HG02938 (cell line): ENCODE results near the gene TTLL13.

Source experiments
- ATAC-seq: cut with Tn5 transposase; IDR thresholded peaks from one replicate; pipeline ENCODE4 v1.9.1; 2021; ENCODE audit warnings: mild to moderate bottlenecking, moderate library complexity; ENCODE audit not compliant: unreplicated experiment

Gene TTLL13

DNA sequence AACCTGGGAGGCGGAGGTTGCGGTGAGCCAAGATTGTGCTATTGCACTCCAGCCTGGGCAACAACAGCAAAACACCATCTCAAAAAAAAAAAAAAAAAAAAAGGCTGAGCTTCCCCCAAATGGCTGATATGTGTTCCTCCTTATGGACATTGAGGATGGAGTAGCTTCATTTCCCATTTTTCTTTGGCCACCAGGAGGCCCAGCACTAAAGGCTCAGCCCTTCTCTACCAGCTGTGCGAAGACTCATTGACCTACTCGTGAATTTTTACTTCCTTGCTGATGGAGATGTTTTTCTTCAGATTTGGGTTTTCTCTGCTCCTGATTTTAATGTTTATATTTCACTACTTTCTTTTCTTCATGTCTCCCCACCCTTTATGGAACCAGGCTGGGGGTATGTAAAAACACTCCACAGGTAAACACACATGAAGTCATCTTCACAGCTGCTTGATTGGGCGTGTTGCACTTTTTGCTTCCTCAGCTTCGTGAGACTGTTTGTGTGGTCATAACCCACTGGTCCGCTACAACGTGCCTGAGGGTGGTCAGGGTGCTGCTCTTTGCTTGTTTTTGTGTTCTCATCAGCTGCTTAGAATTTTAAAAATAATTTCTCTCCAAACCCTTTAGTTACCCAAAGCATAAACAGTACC, 34.7 kb upstream of the TTLL13 start:
- ATAC-seq = no peak

DNA sequence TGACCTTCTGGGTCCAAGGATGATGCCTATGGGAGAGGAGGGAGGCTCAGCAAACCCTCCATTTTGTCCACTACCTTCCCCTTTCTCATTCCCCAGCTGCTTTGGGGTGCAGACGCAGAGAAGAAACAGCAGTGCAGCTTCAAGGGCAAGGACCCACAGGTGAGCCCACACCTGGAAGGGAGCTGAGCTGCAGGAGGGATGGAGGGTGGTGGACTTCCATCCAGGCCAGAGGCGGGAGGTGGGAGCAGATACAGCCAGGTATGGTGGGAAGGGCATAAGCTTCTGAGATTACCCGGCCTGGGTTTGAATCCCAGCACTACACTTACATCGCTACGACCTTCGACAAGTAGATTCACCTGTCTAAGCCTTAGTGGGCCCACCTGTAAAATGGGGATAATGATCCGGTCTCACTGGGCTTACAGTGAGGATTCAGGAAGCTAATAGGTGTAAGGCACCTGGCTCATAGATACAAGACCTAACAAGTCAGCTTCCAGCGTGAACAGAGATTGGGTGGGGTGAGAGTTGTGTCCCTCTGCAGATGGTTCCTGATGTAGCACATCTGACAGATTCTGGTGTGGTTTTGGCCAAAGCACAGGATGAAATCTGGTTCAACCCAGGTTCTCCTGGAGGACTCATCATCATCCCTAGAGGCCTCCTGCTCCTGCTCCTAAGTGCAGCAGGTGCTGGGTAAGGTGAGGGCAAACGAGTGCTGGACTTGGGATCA, 31.5 kb upstream of the TTLL13 start:
- no peak for ATAC-seq

DNA sequence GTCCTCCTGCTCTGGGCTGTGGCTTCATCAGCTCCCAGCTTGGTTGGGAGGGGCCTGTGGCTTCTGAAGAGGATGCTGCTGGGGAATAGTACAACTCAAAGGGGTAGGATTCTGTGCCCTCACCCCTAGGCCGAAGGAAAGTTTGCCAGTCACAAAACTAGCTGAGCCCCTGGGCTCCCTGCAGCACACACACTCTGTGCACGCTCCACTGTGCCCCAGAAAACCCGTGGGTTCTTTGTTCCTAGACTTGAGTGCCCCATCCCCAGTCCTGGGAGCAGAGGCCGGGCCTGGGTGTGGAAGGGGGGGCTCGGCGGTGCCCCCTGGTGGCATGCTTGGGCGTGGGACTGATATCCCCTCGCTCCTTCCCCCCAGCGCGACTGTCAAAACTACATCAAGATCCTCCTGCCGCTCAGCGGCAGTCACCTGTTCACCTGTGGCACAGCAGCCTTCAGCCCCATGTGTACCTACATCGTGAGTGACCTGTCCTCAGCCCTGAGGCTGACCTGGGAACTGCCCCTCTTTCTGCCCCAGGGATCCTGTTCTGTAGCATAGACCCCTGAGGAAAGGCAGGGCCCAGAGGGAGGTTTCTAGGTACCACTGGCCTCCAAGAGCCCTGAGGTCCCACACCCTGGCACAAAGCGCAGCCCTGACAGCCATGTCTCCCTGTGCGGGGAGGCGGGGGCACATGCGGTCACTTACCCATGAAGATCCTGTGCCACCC, 29.8 kb upstream of the TTLL13 start:
- ATAC-seq = no peak

DNA sequence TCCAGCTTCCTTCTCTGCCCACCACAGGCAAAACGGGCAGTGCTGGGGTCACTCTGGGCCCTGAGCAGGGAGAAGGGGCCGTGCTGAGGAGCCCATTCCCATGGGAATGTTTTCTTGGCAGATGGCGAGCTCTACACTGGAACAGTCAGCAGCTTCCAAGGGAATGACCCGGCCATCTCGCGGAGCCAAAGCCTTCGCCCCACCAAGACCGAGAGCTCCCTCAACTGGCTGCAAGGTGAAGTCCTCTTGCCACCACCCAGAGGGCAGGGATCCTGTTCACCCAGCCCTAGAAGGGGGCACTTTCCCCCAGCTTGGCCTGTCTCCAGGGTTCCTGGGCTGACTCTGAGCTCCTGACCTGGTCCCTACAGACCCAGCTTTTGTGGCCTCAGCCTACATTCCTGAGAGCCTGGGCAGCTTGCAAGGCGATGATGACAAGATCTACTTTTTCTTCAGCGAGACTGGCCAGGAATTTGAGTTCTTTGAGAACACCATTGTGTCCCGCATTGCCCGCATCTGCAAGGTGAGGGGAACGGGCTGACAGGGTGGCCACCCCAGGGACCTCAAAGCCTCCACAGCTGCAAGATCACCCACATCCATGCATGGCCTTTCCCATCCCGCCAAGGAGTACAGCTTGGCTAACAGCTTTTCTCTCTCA, 28.0 kb upstream of the TTLL13 start:
- no peak for ATAC-seq

DNA sequence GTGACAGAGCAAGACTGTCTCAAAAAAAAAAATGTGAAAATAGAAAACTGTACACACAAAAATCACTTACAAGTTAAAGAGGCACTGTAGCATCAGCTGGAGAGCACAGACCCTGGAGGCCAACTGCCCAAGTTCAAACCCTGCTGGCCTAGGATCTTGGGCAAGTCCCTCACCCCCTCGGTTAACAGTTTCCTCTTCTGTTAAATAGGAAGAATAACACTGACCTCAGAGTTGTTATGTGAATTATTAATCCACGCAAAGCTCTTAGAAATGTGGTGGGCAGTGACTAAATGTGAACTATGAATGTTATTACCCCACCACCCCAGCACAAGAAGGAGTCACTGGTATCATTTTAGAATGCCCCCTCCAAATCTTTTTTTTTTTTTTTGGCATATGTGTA, 26.8 kb upstream of the TTLL13 start:
- ATAC-seq = no peak

DNA sequence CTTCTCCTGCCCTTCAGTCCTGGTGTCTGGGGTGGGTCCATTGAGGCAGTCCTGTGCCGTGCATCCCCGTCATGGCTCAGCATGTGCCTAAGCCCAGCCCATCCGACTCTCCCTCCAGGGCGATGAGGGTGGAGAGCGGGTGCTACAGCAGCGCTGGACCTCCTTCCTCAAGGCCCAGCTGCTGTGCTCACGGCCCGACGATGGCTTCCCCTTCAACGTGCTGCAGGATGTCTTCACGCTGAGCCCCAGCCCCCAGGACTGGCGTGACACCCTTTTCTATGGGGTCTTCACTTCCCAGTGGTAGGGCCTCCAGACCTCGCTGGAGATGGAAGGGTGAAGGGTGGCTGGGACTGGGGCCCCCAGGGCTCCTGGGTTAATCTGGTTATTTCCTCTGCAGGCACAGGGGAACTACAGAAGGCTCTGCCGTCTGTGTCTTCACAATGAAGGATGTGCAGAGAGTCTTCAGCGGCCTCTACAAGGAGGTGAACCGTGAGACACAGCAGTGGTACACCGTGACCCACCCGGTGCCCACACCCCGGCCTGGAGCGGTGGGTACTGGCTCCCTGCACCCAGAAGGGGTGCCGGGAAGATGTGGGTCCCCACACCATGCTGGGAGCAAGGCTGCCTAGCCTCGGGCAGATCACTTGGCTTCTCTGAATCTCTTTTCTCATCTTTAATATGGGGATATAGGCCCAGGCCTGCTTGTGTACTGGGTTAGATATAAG, 25.8 kb upstream of the TTLL13 start:
- no peak for ATAC-seq

DNA sequence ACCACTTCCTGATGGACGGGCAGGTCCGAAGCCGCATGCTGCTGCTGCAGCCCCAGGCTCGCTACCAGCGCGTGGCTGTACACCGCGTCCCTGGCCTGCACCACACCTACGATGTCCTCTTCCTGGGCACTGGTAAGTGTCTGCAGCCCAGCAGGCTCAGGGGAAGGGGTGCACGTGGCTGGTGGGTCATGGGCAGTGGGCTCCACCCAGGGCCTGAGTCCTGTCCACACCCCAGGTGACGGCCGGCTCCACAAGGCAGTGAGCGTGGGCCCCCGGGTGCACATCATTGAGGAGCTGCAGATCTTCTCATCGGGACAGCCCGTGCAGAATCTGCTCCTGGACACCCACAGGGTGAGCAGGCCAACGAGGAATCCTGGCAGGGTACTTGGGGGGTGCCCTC, 24.3 kb upstream of the TTLL13 start:
- no peak for ATAC-seq

DNA sequence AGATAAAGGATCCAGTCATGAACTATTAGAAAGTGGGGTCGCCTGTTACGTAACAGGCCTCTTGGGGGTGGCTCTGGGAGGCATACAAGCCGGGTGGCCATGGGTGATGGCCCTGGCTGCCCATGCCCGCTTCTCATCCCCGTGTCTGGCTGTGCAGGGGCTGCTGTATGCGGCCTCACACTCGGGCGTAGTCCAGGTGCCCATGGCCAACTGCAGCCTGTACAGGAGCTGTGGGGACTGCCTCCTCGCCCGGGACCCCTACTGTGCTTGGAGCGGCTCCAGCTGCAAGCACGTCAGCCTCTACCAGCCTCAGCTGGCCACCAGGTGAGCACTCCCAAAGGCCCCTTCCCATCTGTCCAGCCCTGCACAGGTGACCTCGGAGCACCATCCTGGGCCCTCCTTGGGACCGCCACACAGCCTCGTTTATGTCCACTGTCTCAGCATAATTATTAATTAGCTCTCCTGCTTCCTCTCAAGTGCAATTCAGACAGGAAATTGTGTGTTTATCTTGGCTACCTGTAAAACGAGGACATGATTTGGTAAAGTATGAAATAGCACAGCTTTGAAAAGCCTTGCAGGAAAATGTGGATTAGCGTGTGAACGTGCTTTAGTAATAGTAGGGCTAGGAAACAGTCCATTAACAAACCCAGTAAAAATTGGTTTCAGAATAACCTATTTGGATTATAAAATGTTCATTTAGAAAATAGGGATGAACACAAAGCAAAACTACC, 23.7 kb upstream of the TTLL13 start:
- no peak for ATAC-seq

DNA sequence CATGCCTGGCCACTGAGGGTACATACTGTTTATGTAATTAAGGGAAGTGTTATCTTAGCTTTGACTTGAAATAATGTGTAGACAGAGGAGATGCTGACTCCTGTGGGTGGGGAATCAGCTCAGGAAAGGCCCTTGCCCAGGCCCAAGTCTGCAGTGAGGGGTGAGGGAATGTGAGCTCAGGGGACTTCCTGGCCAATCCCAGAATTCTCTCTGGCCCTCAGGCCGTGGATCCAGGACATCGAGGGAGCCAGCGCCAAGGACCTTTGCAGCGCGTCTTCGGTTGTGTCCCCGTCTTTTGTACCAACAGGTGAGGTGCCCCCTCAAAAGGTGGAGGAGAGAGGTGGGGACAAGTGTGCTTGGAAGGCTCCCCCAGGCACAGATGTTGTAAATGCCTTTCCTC, 22.0 kb upstream of the TTLL13 start:
- ATAC-seq = no peak

DNA sequence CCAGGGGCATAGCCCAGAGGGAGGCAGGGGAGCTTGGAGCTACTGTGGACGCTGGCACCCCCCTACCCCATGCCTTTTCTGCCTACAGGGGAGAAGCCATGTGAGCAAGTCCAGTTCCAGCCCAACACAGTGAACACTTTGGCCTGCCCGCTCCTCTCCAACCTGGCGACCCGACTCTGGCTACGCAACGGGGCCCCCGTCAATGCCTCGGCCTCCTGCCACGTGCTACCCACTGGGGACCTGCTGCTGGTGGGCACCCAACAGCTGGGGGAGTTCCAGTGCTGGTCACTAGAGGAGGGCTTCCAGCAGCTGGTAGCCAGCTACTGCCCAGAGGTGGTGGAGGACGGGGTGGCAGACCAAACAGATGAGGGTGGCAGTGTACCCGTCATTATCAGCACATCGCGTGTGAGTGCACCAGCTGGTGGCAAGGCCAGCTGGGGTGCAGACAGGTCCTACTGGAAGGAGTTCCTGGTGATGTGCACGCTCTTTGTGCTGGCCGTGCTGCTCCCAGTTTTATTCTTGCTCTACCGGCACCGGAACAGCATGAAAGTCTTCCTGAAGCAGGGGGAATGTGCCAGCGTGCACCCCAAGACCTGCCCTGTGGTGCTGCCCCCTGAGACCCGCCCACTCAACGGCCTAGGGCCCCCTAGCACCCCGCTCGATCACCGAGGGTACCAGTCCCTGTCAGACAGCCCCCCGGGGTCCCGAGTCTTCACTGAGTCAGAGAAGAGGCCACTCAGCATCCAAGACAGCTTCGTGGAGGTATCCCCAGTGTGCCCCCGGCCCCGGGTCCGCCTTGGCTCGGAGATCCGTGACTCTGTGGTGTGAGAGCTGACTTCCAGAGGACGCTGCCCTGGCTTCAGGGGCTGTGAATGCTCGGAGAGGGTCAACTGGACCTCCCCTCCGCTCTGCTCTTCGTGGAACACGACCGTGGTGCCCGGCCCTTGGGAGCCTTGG, 21.3 kb upstream of the TTLL13 start:
- ATAC-seq = no peak

DNA sequence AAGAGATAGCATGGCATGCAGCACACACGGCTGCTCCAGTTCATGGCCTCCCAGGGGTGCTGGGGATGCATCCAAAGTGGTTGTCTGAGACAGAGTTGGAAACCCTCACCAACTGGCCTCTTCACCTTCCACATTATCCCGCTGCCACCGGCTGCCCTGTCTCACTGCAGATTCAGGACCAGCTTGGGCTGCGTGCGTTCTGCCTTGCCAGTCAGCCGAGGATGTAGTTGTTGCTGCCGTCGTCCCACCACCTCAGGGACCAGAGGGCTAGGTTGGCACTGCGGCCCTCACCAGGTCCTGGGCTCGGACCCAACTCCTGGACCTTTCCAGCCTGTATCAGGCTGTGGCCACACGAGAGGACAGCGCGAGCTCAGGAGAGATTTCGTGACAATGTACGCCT, 20.4 kb upstream of the TTLL13 start:
- no peak for ATAC-seq

DNA sequence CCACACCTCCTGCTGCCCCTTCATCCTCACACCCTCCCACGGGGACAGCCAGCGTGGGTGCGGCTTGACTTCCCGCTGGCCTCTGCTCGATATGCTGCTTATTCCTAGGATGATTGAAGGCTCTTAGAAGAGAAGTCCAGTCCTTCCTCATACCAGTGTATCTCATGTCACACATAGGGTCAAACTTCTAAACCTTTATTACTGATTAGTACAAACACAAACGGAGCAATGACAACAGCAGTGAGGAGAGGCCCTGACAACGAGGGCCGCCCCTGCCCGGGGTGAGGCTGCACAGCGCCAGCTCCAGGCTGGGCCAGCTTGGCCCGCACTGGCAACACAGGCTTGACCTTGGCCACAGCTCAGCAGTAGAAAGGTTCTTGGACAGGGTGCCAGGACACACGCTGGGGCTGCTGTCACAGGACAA, 19.3 kb upstream of the TTLL13 start:
- ATAC-seq = no peak

DNA sequence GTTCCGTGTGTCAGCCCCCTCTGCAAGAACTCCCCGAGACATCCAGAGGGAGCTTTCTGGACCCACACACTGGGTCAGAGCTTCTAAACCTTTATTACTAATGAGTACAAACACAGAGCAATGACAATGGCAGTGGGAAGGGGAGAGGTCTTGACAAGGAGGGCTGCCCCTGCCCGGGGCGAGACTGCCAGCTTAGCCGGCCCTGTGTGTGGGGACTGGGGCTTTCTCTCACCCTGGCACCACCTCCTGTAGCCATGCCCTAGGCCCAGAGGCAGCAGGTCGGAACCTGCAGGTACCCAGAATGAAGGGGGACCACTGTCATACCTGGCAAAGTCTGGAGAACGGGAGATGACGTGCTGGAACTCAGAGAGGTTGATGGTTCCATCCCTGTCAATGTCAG, 18.7 kb upstream of the TTLL13 start:
- no peak for ATAC-seq

DNA sequence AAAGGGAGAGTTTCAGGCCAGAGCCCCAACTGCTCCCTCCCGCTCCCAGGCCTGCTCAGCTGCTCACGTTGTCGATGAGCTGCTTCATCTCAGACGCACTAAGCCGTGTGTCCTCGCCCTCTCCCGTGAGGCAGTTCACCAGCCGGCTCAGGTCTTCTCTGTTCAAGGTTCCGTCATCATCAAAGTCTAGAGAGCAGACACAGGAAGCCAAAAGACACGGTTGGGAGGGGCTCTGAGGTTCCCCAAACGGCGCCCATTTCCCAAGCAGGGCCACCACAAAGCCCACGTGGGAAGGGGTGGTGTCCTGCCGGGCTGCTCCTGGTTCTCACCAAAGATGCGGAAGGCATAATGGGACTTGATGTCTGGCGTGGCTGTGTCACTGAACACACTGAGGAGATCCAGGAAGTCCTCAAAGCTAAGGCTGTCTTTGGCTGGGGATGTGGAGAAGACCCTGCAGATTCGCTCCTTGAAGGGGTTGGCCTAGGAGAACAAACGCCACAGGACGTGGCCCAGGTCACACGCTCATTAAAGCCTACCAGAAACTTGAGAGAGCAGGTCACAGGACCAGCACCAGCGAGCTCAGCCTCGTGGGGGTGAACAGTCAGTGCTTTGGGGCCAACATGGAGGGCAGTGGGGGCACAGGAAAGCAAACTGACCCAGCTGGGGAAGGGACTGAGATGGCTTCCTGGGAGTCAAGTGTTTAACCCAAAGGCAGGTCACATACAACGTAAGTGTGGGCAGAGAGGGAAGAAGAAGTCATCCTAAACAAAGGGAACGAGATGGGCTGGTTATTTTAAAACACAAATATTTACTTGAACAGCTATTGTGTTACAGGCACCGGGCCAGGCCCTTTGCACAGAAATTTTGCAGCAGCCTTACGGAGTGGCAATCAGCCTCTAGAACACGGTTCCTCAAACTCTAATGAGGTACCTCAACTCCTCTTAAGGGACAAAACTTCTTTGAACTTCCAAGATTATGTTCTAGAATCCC, 18.0 kb upstream of the TTLL13 start:
- no peak for ATAC-seq

DNA sequence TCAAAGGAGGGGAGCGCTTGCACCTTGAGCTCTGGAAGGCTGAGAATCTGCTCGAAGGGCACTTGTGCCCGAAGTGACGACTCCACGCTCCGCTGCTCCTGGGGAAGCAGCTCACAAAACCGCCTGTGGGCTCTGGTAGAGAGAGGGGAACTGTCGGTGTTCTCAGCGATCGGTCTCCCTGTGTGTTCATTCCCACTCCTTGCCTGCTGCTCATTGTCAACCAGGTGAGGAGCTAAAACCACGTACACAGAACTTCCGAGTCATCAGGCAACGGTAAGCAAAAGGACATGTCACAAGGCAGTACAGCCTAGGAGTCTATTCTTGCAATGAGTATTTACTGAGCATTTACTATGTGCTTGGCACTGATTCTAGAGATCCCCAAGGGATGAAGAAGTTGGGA, 17.2 kb upstream of the TTLL13 start:
- ATAC-seq = no peak

DNA sequence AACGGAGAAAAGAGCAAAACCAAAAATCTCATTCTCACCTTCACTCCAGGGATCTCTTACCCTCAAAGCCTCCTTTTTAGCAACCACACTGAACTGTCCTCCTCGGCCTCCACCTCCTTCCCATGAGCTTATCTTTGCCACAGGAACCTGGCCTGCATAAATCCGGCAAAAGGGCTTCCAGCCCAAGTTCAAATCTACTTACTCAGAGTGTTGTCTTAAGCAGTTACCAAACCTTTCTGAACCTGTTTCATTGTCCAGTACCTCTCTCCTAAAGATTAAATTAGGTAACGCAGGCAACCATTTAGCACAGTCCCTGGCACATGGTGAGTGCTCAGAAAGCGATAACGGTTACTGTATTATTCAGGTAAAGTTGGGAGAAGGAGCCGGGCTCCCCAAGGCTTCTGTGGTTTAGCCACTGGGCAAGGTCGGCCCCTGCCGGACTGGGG, 16.4 kb upstream of the TTLL13 start:
- no peak for ATAC-seq

DNA sequence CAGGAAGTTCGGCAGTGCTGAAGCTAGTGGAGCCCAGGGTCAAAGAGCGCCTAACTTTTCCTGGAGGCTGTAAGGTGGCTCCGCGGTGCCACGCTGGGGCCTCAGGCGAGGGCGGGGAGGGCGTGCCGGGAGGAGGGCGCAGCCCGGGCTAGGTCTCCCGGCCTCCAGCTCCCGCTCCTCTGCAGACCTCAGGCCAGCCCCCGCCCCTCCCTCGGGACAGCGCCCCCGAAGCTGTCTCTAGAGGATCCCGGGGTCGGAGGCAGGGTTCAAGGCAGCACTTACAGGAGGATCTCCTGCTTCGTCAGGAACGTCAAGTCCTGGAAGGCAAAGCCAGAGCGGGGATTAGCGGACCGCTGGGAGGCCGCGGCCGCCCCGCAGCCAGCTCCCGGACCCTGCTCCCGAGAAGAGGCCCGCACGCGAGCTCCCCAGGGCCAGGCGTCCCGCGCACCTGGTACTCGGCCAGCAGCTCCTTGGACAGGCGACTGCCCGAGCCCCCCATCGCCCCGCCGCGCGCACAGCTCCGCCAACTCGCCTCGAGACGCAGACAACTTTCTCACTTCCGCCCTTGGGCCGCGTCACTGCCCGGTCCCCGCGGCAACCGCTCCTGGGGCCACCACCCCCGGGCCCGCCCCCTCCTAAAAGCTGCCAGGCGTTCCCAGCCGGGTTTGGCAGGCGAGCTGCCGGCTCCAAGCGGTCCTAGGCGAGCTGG, 15.8 kb upstream of the TTLL13 start, which contains the start of gene CIB1:
Gene CIB1, minus strand, starts transcription at position 555 of the 709 bp plus-strand sequence. Its CDS starts 56 bp downstream, at position 499.
- ATAC-seq = peak; percentile 80
